ENCODE results near the gene REG1A. TPM values are rescaled to one million over a fixed set of nuclear protein-coding genes. Genes with fewer than 3 reads are reported as not detected.
A peak's percentile ranks its signal among the peaks of the same experiment; 100 is the strongest.

REG1A gene
- total RNA-seq, 4 donors from 2014 or later = not detected

GRCh38 chr2:79131687-79132086 lies 11.4 kb downstream of the REG1A start:
- no peak for DNase-seq
- Histone ChIP-seq H3K4me3 (no peak overlapping the region), H3K9me3 (peaks cover 0 to 11% (median 0%) of the 10 kb centered on the region in 3 donors), H3K4me1 (no peaks in the 10 kb centered on the region), H3K27ac (no peak overlapping the region), H3K36me3 (no peaks in the 10 kb centered on the region), H3K27me3 (no peaks in the 10 kb centered on the region)
- intact Hi-C loops (cut with DNase I) = no loop called here
- TF ChIP-seq POLR2A (IDR thresholded peaks at IDR 0.05) (no peak), CTCF (IDR thresholded peaks at IDR 0.05) (peak in 1 of 6 experiments; percentile 4)
- WGBS, 2 donors = 52 to 64% methylated on average over 4 of the region's 4 CpGs

- intact Hi-C loops (cut with DNase I) = no loop called here
- no peak for DNase-seq
- Histone ChIP-seq H3K36me3 (no peaks in the 10 kb centered on the region), H3K4me1 (no peaks in the 10 kb centered on the region), H3K4me3 (no peak overlapping the region), H3K27me3 (no peaks in the 10 kb centered on the region), H3K9me3 (peaks cover 0 to 6% (median 0%) of the 10 kb centered on the region in 3 donors), H3K27ac (no peak overlapping the region)
- TF ChIP-seq CTCF (IDR thresholded peaks at IDR 0.05) (no peak), POLR2A (IDR thresholded peaks at IDR 0.05) (no peak)
- 69 to 76% methylated on average over 1 to 3 of the region's 3 CpGs for WGBS, 2 donors
Observed at GRCh38 chr2:79138385-79138784, 18.1 kb downstream of the REG1A start.

GRCh38 chr2:79139423-79139822 lies 19.1 kb downstream of the REG1A start:
- Histone ChIP-seq H3K4me1 (no peaks in the 10 kb centered on the region), H3K27me3 (no peaks in the 10 kb centered on the region), H3K27ac (no peak overlapping the region), H3K36me3 (no peaks in the 10 kb centered on the region), H3K4me3 (no peak overlapping the region), H3K9me3 (peaks cover 0 to 6% (median 0%) of the 10 kb centered on the region in 3 donors)
- no peak for DNase-seq
- intact Hi-C loops (cut with DNase I) = no loop called here
- TF ChIP-seq POLR2A (IDR thresholded peaks at IDR 0.05) (no peak), CTCF (IDR thresholded peaks at IDR 0.05) (no peak)

- intact Hi-C loops (cut with DNase I) = no loop called here
- Histone ChIP-seq H3K27me3 (no peaks in the 10 kb centered on the region), H3K9me3 (peaks cover 0 to 20% (median 6%) of the 10 kb centered on the region in 3 donors), H3K4me1 (no peaks in the 10 kb centered on the region), H3K36me3 (no peaks in the 10 kb centered on the region), H3K27ac (no peak overlapping the region), H3K4me3 (no peak overlapping the region)
- no peak for TF ChIP-seq POLR2A (IDR thresholded peaks at IDR 0.05)
- TF ChIP-seq CTCF (IDR thresholded peaks at IDR 0.05) = no peak
- WGBS, 2 donors = 60 to 100% methylated on average over 1 of the region's 2 CpGs
- DNase-seq = no peak
Observed at GRCh38 chr2:79155826-79156476, 35.7 kb downstream of the REG1A start.

GRCh38 chr2:79159030-79159429 lies 38.7 kb downstream of the REG1A start:
- TF ChIP-seq POLR2A (IDR thresholded peaks at IDR 0.05) = no peak
- no peak for TF ChIP-seq CTCF (IDR thresholded peaks at IDR 0.05)
- WGBS, 2 donors = 28 to 82% methylated on average over 1 to 2 of the region's 2 CpGs
- no peak for DNase-seq
- Histone ChIP-seq H3K4me3 (no peak overlapping the region), H3K27ac (no peak overlapping the region), H3K4me1 (no peaks in the 10 kb centered on the region), H3K27me3 (no peaks in the 10 kb centered on the region), H3K9me3 (peaks cover 0 to 20% (median 6%) of the 10 kb centered on the region in 3 donors), H3K36me3 (no peaks in the 10 kb centered on the region)
- intact Hi-C loops (cut with DNase I) = no loop called here

Measured in esophagus squamous epithelium (tissue), 5 donors.